ENCODE results near the gene MYOCD.

DNA sequence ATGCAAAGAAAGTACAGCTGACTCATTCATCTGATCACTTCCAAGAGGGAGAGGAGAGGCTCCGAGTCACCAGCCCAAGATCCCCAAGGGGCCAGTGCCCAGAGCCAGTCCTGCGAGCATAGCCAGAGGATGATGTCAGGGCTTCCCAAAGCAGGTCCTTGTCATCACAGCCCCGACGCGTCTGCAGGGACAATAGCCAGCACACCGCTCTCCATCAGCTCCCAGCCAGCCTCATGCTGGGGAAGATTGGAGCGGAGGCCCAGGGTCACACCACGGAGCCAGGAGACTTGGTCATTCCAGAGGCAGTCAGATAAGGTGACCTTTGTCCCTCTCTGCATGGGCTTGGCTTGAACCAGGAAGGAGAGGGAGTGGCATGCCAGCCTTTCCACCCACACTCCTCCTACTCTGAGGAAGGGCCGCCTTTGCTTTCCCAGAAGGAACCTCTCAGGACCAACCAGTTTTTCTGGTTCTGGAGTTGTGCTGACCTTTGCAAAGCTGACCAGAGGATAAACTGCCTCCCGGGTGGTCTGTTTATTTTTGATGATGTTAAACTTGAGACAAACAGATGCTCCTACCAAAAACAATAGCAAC, 65.3 kb downstream of the MYOCD start:
- TF ChIP-seq CTCF (IDR thresholded peaks at IDR 0.05) (no peak), POLR2A (IDR thresholded peaks at IDR 0.05) (no peak)

Data from right lobe of liver (tissue), 4 donors.